GM12872 (cell line): Measurements from ENCODE around the gene OXER1.

Source experiments
- TF ChIP-seq, protein P1 (sequence below): IDR thresholded peaks from 3 replicates; pipeline ENCODE4 v1.5.1; 2011; ENCODE audit warnings: low read depth, mild to moderate bottlenecking, low read length, moderate library complexity; ENCODE audit not compliant: insufficient read depth

OXER1 gene

DNA sequence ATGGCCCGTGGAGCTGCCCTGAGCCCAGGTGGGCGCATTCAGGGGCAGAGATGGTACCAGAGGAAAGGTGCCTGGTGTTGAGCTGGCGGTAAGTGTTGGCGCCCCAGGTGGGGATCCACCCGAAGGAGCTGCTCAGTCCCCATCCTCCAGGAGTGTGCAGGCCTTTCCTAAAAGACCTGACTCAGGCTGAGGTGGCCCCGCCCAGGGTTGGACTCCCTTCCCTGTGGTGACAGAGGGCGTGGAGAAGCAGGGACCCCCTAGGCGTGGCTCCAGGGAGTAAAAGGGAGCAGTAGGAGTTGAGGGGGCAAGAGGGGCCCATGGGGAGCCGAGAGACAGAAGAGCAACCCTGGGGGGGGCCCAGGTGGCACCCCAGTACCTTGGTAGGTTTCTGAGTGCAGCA is 2.4 kb downstream of the OXER1 start:
- TF ChIP-seq, protein P1, sequence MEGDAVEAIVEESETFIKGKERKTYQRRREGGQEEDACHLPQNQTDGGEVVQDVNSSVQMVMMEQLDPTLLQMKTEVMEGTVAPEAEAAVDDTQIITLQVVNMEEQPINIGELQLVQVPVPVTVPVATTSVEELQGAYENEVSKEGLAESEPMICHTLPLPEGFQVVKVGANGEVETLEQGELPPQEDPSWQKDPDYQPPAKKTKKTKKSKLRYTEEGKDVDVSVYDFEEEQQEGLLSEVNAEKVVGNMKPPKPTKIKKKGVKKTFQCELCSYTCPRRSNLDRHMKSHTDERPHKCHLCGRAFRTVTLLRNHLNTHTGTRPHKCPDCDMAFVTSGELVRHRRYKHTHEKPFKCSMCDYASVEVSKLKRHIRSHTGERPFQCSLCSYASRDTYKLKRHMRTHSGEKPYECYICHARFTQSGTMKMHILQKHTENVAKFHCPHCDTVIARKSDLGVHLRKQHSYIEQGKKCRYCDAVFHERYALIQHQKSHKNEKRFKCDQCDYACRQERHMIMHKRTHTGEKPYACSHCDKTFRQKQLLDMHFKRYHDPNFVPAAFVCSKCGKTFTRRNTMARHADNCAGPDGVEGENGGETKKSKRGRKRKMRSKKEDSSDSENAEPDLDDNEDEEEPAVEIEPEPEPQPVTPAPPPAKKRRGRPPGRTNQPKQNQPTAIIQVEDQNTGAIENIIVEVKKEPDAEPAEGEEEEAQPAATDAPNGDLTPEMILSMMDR, result no peak

DNA sequence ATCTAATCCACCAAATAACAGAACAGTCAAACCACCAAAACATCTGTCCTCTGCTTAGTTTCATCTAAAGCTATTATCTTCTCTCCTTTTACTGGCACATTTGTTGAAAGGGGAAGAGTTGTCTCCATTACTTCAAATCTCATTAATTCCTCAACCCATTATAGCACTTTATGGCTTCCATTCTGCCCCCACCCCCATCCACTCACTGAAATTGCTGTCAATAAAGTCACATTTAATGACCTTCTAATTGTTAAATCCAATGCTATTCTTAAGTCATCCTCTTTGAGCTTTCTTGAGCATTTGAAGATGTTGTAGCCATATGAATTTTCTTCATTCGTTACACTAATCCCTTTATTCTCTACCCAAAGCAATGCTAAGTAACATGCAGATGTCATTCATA is 5.2 kb downstream of the OXER1 start:
- TF ChIP-seq, protein P1, result no peak

DNA sequence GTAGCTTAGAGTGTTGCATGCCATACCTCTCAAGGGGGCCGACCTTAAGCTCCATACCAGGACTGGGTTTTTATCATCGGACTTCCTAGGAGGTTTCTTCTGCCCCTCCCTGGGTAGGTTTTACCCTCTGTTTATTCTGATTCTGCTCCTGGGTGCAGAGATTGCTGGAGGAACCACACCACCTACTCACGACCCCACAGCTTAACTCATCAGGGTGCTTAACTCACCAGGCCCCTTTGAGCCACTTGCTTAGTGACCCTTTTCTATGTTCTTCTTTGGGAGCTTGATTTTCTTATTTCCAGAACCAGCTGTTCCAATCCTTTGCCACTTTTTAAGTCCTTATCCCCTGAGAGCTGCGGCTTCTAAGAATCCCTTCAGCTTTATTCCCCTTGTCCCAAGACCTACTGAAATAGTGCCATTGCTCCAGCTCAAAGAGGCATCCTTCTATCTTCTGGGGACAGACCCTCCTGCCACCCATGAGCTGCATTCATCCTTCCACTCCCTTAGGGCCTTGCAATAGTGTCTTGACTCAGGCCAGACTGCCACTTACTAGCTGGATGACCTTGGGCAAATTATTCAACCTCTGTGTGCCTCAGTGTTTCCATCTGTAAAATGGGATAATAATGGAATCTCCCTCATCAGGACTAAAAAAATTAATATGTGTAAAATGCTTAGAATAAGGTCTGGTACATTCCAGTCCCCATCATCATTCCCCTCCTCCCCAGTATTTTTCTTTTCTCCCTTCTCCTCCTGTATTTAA is 5.8 kb downstream of the OXER1 start:
- TF ChIP-seq, protein P1, result no peak

DNA sequence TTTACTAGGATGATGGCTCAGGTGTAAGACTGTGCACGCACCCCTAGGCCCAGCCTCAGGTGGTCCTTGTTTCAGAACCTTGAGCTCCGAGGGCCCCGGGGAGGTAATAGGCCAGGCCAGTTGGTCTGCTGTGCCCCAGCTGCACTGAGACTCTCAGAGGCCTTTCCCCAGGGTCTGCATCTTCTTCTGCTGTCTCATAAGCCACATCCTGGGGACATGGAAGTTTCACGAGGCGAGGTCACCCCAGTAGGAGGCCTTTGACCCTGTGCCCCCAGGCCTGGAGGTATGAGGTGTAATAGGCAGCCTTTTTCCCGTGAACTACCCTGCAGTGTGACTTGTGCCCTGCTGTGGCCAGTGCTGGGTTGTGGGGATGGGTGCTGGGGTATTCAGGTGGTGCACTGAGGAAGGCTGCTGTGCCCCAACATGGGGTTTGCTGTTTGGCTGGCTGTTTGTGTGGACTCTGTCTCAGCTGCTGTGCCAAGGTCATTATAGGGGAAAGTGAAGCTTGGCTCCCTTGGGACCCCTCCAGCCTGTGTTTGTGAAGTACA is 6.9 kb downstream of the OXER1 start:
- TF ChIP-seq, protein P1, result no peak

DNA sequence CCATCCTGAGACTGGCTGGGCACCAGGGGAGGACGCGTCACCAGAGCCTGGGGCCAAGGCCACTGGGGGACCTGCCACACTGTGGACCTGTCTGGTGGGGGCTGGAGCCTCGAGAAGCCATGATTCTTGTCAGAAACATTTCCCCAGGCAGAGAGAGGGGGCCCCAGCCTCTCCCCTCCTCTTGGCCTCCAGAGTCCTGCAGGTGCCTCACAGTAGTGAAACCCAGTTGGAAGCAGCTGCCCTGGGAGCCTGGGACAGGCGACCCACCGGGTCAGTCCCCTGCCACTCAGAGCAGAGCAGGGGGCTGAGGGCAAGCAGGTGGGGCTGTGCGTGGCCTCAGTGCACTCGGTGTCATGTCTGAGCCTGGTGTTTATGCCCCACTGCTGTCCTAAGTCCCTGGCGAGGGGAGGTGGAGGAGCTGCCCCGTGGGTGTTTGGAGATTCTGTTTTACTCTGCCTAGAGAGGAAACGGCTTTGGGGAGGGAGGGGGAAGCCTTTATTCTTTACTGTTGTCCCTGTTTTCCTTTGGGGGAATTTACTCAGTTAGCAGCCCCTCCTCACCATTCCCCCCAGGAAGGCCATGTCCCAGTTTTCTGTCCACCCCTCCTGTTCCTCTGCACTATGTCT is 7.7 kb downstream of the OXER1 start:
- TF ChIP-seq, protein P1, result no peak

DNA sequence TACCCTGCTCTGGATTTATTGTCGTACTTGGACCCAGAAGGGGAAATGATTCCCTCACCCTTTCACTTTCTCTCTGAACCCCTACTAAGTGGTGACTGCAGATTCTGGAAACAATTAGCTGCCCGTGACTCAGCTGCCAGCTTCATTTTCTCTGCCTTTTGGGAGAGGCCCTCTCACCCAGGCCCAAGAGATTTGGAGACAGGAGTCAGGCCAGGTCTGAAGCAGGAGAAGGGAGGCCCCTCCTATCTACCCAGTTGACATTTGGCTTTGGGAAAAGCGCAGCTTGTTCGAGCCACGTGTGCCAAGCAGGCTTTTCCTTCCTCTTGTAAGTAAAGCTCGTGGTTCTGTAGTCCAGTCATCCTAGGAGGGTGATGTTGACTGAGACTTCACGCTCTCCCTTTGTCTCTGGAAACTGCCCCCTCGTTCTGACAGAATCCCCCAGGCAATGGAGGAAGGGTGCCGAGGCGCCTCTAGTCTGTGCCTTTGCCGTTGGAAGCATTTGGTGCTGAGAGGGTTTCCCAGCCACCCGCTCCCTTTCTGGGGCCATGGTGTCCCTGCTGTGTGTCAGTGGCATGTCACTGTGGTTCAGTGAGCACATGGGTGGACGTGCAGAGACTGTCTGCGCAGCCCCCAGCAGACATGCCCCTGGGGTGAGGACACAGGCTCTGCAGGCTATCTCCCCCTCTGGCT is 8.6 kb downstream of the OXER1 start:
- TF ChIP-seq, protein P1, result no peak

DNA sequence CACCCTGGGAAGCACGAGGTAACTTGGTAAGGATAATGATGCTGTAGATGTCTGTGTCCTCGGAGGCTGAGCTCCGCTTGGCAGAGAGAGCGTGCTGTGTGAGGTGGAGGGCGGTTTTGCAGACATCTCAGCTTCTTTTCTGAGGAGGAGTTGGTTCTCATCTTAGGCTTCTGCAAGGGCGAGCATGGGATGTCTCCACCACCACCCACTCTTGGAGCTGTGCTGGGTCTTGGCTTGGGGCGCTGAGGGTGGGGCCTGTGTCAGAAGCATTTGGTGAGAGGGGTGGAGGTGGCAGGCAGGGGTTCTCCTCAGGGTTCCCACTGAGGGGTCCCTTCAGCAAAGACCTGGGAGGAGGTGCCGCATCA is 9.2 kb downstream of the OXER1 start:
- TF ChIP-seq, protein P1, result no peak
